ENCODE data around the gene LDLRAD3.

GRCh38 chr11:35982061-35982460, 38.2 kb downstream of the LDLRAD3 start:
- TF ChIP-seq CTCF (IDR thresholded peaks at IDR 0.05) = no peak
- TF ChIP-seq POLR2A (IDR thresholded peaks at IDR 0.05) = no peak
- no peak for TF ChIP-seq EP300 (IDR thresholded peaks at IDR 0.05)
